ENCODE measurements around the gene NUCKS1. TPM values are rescaled to one million over a fixed set of nuclear protein-coding genes. Genes with fewer than 3 reads are reported as not detected.

The NUCKS1 gene
- total and polyA plus RNA-seq, 10 of the 15 experiments (the other 5 are each of a cell fraction or from before 2014, with no cell fraction given), result 40.5 to 135 (median 55.5) TPM

DNA sequence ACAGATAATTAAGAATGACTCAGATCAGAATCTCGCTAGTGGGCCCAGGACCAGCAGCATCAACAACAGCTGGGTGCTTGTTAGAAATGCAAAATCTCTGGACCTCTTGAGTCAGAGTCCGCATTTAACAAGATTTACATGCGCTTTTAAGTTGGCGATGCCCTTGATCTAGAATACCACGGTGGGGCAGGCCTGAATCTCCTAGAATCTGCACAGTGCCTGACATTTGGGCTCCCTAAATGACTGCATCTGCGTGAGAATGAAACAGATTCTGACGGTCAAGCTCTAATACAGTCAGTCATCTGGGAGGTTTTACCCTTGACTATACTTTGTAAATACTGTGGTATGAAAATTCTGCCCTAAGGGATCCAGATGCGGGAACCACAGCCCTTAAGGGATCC is 42.5 kb upstream of the NUCKS1 start:
- H3K36me3 ChIP-seq (ENCODE audit: control insufficient read depth in 2 of 2, insufficient read depth in 2 of 2, low read length in 1 of 2), result no peaks in the 10 kb centered on the region
- intact Hi-C loops (cut with micrococcal nuclease; ENCODE audit: unreplicated experiment) (loop anchor here (2.0 kb wide), 1 partner anchor 114 kb away; no protein-coding TSS in a partner anchor), in situ Hi-C loops (cut with MboI) (loop anchor here (5.0 kb wide), 3 partner anchors 120 to 315 kb away; no protein-coding TSS in a partner anchor)
- H3K4me2 ChIP-seq (ENCODE audit: control insufficient read depth, insufficient read depth), result no peak overlapping the region
- no peaks in the 10 kb centered on the region for H4K20me1 ChIP-seq (ENCODE audit: control insufficient read depth, insufficient read depth)
- no peaks in the 10 kb centered on the region; a peak in 1 of 4 replicates for H3K27me3 ChIP-seq (replicated peaks in 1 of 2; ENCODE audit: control insufficient read depth in 2 of 2, insufficient read depth in 2 of 2, low read length in 1 of 2)
- no peaks in the 10 kb centered on the region for H3K79me2 ChIP-seq (ENCODE audit: control insufficient read depth, insufficient read depth, low read length)
- peaks cover 7% of the 10 kb centered on the region for H3K4me1 ChIP-seq (ENCODE audit: control insufficient read depth, insufficient read depth, low read length)
- ChIA-PET POLR2A (interaction anchor here (0.5 kb wide), 1 partner anchor 52 kb away, joined by 5 read pairs; no protein-coding TSS in a partner anchor), RAD21 (ENCODE audit: unreplicated experiment) (interaction anchor here (1.1 to 6.0 kb wide), 10 partner anchors 12 to 313 kb away, joined by 3 to 121 read pairs (median 9); no protein-coding TSS in a partner anchor), SMC1A (ENCODE audit: uncharacterized antibody, unreplicated experiment) (interaction anchor here (0.7 to 5.4 kb wide), 17 partner anchors 10 to 316 kb away, joined by 3 to 104 read pairs (median 7); no protein-coding TSS in a partner anchor), CTCF (interaction anchor here (0.7 to 14.2 kb wide), 41 partner anchors 10 to 328 kb away, joined by 3 to 222 read pairs (median 5); partner anchors contain the start of gene RAB29)
- no TSS peak for BruUV-seq (replicated peaks)
- no peaks in the 10 kb centered on the region for H3K9me3 ChIP-seq (replicated peaks; ENCODE audit: control insufficient read depth, insufficient read depth, low read length)
- FAIRE-seq (no peak), DNase-seq (ENCODE audit: low read depth, low spot score) (no peak), ATAC-seq (peak; percentile 37)
- H2AFZ ChIP-seq (ENCODE audit: control insufficient read depth, low read depth, low read length), result no peak overlapping the region
- 1% methylated on average over 8 of the region's 8 CpGs for WGBS (ENCODE audit: insufficient coverage, insufficient replicate concordance, low lambda C conversion rate, missing lambda C conversion rate)
- no peak overlapping the region for H3K27ac ChIP-seq (ENCODE audit: control insufficient read depth, insufficient read depth)
- no peak overlapping the region for H3K4me3 ChIP-seq
- no peak overlapping the region for H3K9ac ChIP-seq (ENCODE audit: control insufficient read depth, insufficient read depth, low read length)
- TF ChIP-seq, protein P1, sequence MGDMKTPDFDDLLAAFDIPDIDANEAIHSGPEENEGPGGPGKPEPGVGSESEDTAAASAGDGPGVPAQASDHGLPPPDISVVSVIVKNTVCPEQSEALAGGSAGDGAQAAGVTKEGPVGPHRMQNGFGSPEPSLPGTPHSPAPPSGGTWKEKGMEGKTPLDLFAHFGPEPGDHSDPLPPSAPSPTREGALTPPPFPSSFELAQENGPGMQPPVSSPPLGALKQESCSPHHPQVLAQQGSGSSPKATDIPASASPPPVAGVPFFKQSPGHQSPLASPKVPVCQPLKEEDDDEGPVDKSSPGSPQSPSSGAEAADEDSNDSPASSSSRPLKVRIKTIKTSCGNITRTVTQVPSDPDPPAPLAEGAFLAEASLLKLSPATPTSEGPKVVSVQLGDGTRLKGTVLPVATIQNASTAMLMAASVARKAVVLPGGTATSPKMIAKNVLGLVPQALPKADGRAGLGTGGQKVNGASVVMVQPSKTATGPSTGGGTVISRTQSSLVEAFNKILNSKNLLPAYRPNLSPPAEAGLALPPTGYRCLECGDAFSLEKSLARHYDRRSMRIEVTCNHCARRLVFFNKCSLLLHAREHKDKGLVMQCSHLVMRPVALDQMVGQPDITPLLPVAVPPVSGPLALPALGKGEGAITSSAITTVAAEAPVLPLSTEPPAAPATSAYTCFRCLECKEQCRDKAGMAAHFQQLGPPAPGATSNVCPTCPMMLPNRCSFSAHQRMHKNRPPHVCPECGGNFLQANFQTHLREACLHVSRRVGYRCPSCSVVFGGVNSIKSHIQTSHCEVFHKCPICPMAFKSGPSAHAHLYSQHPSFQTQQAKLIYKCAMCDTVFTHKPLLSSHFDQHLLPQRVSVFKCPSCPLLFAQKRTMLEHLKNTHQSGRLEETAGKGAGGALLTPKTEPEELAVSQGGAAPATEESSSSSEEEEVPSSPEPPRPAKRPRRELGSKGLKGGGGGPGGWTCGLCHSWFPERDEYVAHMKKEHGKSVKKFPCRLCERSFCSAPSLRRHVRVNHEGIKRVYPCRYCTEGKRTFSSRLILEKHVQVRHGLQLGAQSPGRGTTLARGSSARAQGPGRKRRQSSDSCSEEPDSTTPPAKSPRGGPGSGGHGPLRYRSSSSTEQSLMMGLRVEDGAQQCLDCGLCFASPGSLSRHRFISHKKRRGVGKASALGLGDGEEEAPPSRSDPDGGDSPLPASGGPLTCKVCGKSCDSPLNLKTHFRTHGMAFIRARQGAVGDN (IDR thresholded peaks at IDR 0.05), result no peak
- no peak for TF ChIP-seq CREB1 (IDR thresholded peaks at IDR 0.05; ENCODE audit: low read depth)
- TF ChIP-seq, protein P2, sequence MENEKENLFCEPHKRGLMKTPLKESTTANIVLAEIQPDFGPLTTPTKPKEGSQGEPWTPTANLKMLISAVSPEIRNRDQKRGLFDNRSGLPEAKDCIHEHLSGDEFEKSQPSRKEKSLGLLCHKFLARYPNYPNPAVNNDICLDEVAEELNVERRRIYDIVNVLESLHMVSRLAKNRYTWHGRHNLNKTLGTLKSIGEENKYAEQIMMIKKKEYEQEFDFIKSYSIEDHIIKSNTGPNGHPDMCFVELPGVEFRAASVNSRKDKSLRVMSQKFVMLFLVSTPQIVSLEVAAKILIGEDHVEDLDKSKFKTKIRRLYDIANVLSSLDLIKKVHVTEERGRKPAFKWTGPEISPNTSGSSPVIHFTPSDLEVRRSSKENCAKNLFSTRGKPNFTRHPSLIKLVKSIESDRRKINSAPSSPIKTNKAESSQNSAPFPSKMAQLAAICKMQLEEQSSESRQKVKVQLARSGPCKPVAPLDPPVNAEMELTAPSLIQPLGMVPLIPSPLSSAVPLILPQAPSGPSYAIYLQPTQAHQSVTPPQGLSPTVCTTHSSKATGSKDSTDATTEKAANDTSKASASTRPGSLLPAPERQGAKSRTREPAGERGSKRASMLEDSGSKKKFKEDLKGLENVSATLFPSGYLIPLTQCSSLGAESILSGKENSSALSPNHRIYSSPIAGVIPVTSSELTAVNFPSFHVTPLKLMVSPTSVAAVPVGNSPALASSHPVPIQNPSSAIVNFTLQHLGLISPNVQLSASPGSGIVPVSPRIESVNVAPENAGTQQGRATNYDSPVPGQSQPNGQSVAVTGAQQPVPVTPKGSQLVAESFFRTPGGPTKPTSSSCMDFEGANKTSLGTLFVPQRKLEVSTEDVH (IDR thresholded peaks at IDR 0.05; ENCODE audit: low read depth, partially characterized antibody), result no peak
- TF ChIP-seq, protein P3, sequence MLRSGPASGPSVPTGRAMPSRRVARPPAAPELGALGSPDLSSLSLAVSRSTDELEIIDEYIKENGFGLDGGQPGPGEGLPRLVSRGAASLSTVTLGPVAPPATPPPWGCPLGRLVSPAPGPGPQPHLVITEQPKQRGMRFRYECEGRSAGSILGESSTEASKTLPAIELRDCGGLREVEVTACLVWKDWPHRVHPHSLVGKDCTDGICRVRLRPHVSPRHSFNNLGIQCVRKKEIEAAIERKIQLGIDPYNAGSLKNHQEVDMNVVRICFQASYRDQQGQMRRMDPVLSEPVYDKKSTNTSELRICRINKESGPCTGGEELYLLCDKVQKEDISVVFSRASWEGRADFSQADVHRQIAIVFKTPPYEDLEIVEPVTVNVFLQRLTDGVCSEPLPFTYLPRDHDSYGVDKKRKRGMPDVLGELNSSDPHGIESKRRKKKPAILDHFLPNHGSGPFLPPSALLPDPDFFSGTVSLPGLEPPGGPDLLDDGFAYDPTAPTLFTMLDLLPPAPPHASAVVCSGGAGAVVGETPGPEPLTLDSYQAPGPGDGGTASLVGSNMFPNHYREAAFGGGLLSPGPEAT (IDR thresholded peaks at IDR 0.05; ENCODE audit: low read depth), result no peak
- no peak for TF ChIP-seq SMAD1 (IDR thresholded peaks at IDR 0.05; ENCODE audit: low read depth, partially characterized antibody)
- TF ChIP-seq, protein P4, sequence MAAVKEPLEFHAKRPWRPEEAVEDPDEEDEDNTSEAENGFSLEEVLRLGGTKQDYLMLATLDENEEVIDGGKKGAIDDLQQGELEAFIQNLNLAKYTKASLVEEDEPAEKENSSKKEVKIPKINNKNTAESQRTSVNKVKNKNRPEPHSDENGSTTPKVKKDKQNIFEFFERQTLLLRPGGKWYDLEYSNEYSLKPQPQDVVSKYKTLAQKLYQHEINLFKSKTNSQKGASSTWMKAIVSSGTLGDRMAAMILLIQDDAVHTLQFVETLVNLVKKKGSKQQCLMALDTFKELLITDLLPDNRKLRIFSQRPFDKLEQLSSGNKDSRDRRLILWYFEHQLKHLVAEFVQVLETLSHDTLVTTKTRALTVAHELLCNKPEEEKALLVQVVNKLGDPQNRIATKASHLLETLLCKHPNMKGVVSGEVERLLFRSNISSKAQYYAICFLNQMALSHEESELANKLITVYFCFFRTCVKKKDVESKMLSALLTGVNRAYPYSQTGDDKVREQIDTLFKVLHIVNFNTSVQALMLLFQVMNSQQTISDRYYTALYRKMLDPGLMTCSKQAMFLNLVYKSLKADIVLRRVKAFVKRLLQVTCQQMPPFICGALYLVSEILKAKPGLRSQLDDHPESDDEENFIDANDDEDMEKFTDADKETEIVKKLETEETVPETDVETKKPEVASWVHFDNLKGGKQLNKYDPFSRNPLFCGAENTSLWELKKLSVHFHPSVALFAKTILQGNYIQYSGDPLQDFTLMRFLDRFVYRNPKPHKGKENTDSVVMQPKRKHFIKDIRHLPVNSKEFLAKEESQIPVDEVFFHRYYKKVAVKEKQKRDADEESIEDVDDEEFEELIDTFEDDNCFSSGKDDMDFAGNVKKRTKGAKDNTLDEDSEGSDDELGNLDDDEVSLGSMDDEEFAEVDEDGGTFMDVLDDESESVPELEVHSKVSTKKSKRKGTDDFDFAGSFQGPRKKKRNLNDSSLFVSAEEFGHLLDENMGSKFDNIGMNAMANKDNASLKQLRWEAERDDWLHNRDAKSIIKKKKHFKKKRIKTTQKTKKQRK (IDR thresholded peaks at IDR 0.05; ENCODE audit: low read depth, low read length), result no peak
- TF ChIP-seq TBL1XR1 (IDR thresholded peaks at IDR 0.05; ENCODE audit: low read depth, low read length), result no peak
- no peak for TF ChIP-seq CHD1 (IDR thresholded peaks at IDR 0.05; ENCODE audit: low read depth, low read length)
- no peak for TF ChIP-seq TARDBP (IDR thresholded peaks at IDR 0.05; ENCODE audit: borderline replicate concordance)

Data from GM12878 (cell line).